GM20431 (cell line): ENCODE measurements around the gene RFPL4AL1.

Source experiments
- in situ Hi-C: fragments of 300-500 bp; cut with MseI, MboI; formaldehyde crosslinking; loops from one replicate; pipeline ENCODE4 v1.15.0; 2020; ENCODE audit warnings: low sequenced_read_pairs; ENCODE audit not compliant: unreplicated experiment

The RFPL4AL1 gene

GRCh38 chr19:55820037-55820436 is 51.1 kb downstream of the RFPL4AL1 start:
- in situ Hi-C loops: no loop called here
